GM19239 (cell line): ENCODE measurements around the gene FAM3D.
"Not testable (repeated sequence)": the region's sequence is repeated elsewhere in the genome, so short reads cannot be mapped to it uniquely, and the experiment has no call there.

Experiments used
- DNase-seq: peaks from one replicate; pipeline ENCODE4 v3.0.0; 2011; ENCODE audit warnings: low spot score; ENCODE audit not compliant: insufficient read length
- FAIRE-seq: peaks from 2 replicates; lab custom pipeline; 2011; peaks lifted over from hg19 to GRCh38; lab: Jason Lieb, UNC

FAM3D gene

DNA sequence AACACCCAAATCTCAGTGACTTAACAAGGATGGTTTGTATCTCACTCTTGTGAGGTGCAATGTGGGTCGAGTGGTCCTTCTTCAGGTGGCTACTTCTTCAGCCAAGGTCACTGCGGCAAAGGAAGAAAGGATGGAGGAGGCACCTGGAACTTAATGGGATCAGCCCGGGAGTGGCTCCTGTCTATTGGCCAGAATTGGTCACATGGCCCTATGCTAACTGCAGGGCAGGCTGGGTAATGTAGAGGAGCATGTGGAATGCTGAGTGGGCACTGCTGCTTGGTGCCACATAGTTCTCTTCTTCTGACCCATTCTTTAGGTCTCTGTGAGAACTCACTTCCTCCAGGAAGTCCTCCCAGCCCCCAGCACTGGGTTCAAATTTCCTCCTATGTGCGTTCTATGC lies 20.3 kb upstream of the FAM3D start:
- FAIRE-seq (no peak), DNase-seq (no peak)

DNA sequence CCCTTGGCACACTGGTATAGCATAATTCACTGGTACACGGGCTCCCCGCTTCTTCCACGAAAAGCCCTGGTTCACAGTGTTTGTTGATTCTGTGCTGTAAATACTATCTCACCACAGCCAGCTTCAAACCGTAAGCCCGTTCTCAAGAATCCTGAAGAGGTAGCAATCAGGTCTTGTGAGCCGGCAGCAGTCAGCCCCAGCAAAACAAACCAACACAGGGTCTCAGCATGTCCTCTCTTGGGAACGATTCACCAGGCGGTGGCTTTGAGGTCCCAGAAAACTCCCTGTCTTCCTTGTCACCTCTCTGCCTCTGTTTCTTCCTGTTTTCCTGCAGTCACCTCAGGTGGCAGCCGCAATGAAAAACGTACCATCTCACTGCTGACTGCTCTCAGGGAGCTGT lies 19.1 kb upstream of the FAM3D start:
- no peak for FAIRE-seq
- DNase-seq = no peak

- DNase-seq (no peak), FAIRE-seq (no peak)
Measured at GRCh38 chr3:58683466-58683865, 16.9 kb upstream of the FAM3D start.

DNA sequence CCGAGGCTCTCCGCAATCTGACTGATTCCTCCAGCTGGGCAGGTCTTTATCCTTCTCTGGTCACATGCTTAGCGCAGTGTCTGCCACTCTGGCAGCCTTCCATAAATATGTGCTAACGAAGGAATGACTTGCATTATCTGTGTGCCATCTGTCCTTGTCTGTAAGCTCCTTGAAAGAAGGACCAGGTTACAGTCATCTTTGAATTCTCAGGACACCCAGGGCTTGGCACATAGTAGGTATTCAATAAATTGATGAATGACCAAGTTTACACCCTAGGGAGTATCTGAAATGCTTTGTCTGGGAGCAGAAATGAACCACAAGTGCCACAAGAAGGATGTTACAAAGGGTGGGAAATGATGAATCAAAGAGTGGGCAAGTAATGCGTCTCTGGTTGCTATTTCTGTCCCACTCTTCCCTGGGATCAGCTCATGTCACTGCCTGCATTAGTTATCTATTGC lies 16.5 kb upstream of the FAM3D start:
- no peak for DNase-seq

DNA sequence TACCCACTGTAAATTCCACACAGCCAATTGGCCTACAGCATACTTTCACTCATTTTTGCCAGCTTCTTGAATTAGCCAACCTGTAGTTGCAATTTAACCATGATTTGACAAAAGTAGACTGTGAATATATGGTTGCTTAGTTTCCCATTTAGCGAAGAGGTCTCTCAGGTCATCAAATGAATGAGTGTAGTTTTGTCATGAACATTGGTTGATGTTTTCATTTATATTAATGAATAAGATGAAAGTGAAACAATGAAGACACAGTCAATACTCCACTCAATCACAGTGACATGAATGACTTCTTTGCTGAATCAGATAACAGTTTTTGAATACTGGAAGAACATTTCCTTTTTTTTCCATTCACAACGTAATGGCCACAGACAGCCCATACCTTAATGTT lies 15.3 kb upstream of the FAM3D start:
- DNase-seq (no peak), FAIRE-seq (no peak)

More for the DNA sequence above, 16.5 kb upstream of the FAM3D start:
- FAIRE-seq = no peak

GRCh38 chr3:58680879-58681525 lies 14.4 kb upstream of the FAM3D start:
- FAIRE-seq (no peak), DNase-seq (no peak)

- FAIRE-seq = no peak
- no peak for DNase-seq
Measured at GRCh38 chr3:58679974-58680666, 13.5 kb upstream of the FAM3D start.

GRCh38 chr3:58679446-58679845 lies 12.9 kb upstream of the FAM3D start:
- no peak for DNase-seq
- FAIRE-seq = no peak

GRCh38 chr3:58678177-58678970 lies 11.8 kb upstream of the FAM3D start:
- FAIRE-seq, DNase-seq: not testable (repeated sequence)

- no peak for FAIRE-seq
- DNase-seq = no peak
Measured at GRCh38 chr3:58672880-58673279, 6.3 kb upstream of the FAM3D start.

- no peak for DNase-seq
- no peak for FAIRE-seq
Measured at GRCh38 chr3:58672451-58672850, 5.9 kb upstream of the FAM3D start.

- no peak for FAIRE-seq
- DNase-seq = no peak
Measured at GRCh38 chr3:58670506-58671135, 4.0 kb upstream of the FAM3D start.

DNA sequence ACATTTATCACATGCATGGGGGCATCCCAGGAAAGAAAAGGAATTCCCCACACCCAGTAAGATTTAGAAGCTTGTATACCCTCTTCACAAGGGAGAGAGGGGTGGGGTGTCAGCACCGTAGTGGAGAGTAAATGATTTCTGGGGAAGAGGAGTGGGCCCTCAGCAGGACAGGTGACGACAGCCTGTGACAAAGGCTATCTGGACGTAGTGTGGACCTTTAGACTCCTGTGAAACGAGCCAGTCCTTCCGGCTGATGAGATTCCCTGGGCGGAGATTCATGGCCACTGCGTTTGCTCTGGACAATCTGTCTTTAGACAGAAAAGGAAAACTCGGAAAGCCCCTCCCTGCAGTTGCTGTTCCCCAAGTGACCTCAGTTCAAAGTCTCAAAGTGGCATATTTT lies 1.7 kb upstream of the FAM3D start:
- DNase-seq (no peak), FAIRE-seq (no peak)

DNA sequence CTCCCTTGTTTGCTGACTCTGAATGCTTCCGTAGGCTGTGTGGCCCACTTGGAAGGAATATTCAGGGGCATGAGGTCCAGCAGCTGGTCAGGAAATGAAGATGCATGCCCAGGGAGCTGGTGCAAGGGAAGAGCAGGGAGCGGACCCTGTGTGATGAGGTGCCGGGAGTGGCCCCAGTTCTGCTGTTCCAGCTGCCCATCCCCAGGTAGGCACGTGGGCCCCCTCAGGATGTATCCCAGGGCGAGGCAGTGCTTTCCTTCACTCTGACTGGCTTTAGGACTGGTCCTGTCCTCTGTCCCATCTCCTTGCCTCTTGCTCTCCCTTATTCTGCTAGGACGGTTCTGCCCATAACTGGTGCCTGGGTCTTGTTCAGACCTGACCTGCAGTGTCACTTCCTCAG lies 1.1 kb upstream of the FAM3D start:
- FAIRE-seq (no peak), DNase-seq (no peak)

- no peak for DNase-seq
- no peak for FAIRE-seq
Measured at GRCh38 chr3:58667229-58667628, 655 bp upstream of the FAM3D start.

DNA sequence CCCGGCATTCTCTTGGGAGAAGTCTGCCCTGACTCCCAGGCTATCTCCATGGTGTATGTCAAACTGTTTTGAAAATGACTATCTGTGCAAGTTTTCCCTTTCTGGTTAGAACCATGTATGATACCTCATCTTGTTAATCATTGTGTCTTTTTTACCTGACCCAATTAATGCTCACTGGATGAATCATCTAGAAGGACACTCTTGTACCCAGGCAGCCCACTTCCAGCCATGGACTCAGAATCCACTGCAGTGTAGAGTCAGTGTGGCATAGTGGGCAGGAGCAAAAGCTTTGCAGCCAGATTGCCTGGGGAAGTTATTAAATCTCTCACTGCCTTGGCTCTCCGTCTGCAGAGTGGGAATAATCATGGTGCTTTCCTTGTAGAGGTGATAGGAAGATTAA lies 1.2 kb downstream of the FAM3D start:
- DNase-seq = no peak
- no peak for FAIRE-seq

DNA sequence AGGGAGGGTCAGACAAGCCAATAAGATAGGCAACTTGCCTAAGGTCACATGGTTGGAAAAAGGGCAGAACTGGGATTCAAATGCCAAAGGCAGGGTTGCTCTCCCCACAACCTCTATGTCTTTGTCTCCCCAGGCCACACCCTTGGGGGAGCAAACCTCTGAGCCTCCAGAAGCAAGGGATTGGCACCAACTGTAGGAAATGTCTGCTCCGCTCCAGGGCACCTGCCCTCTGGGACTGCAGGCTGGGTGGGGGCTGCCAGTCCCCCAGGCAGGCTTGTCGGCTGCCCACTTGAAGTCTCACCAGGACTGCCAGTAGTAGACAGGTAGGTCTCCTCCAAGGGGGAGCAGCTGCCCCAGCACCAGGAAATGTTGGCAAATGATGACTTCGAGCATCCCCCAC lies 2.0 kb downstream of the FAM3D start:
- DNase-seq (no peak), FAIRE-seq (no peak)

- no peak for FAIRE-seq
- DNase-seq = no peak
Measured at GRCh38 chr3:58661836-58662420, 4.6 kb downstream of the FAM3D start.

DNA sequence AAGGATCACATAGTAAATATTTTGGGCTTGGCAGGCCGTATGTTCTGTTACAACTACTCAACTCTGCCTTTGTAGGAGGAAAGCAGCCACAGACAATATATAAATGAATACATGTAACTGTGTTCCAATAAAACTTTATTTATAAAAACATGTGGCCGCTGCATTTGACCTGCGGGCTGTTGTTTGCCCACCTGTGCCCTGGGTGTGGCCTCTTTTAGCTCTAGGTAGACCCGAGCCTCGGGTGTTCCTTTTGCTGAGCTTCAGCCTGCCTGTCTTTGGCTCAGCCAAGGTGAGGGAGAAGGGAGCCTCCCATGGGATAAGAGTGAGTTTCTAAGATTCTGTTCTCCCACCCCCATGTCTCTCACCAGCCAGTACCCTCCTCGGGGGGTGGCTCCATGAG lies 5.6 kb downstream of the FAM3D start:
- FAIRE-seq = no peak
- DNase-seq = no peak

GRCh38 chr3:58659051-58659675 lies 7.4 kb downstream of the FAM3D start:
- DNase-seq (no peak), FAIRE-seq (no peak)
